ENCODE data around the gene TBCE.
"Not testable (repeated sequence)": the region's sequence is repeated elsewhere in the genome, so short reads cannot be mapped to it uniquely, and the experiment has no call there.

Gene TBCE

GRCh38 chr1:235336903-235337302, 30.3 kb upstream of the TBCE start:
- H3K4me3 Mint-ChIP-seq, result peak overlapping the region; percentile 25
- H3K9me3 Mint-ChIP-seq (ENCODE audit: low read depth), result no peaks in the 10 kb centered on the region
- H3K36me3 Mint-ChIP-seq, result no peaks in the 10 kb centered on the region
- H3K27ac Mint-ChIP-seq, result peak overlapping the region; percentile 73
- H3K4me1 Mint-ChIP-seq (ENCODE audit: low read depth), result peaks cover 34% of the 10 kb centered on the region
- no peaks in the 10 kb centered on the region for H3K27me3 Mint-ChIP-seq

- peaks cover 5% of the 10 kb centered on the region for H3K36me3 Mint-ChIP-seq
- no peak overlapping the region for H3K27ac Mint-ChIP-seq
- no peaks in the 10 kb centered on the region for H3K9me3 Mint-ChIP-seq (ENCODE audit: low read depth)
- H3K4me1 Mint-ChIP-seq (ENCODE audit: low read depth), result peaks cover 24% of the 10 kb centered on the region
- H3K27me3 Mint-ChIP-seq, result no peaks in the 10 kb centered on the region
- no peak overlapping the region for H3K4me3 Mint-ChIP-seq
Measured at GRCh38 chr1:235339746-235340145, 27.5 kb upstream of the TBCE start.

GRCh38 chr1:235341334-235341733, 25.9 kb upstream of the TBCE start:
- H3K27me3 Mint-ChIP-seq, result no peaks in the 10 kb centered on the region
- H3K9me3 Mint-ChIP-seq (ENCODE audit: low read depth), result no peaks in the 10 kb centered on the region
- H3K4me1 Mint-ChIP-seq (ENCODE audit: low read depth), result peaks cover 20% of the 10 kb centered on the region
- H3K27ac Mint-ChIP-seq, result peak overlapping the region; percentile 34
- H3K36me3 Mint-ChIP-seq, result peaks cover 11% of the 10 kb centered on the region
- no peak overlapping the region for H3K4me3 Mint-ChIP-seq

- Mint-ChIP-seq H3K27ac (peak overlapping the region; percentile 16), H3K36me3 (peaks cover 11% of the 10 kb centered on the region), H3K4me1 (ENCODE audit: low read depth) (peaks cover 14% of the 10 kb centered on the region)
Measured at GRCh38 chr1:235342039-235342438, 25.2 kb upstream of the TBCE start.

GRCh38 chr1:235342471-235342870, 24.8 kb upstream of the TBCE start:
- no peak overlapping the region for H3K4me3 Mint-ChIP-seq
- peaks cover 11% of the 10 kb centered on the region for H3K36me3 Mint-ChIP-seq
- H3K4me1 Mint-ChIP-seq (ENCODE audit: low read depth), result peaks cover 11% of the 10 kb centered on the region
- H3K27me3 Mint-ChIP-seq, result no peaks in the 10 kb centered on the region
- H3K9me3 Mint-ChIP-seq (ENCODE audit: low read depth), result no peaks in the 10 kb centered on the region
- peak overlapping the region; percentile 41 for H3K27ac Mint-ChIP-seq

More at GRCh38 chr1:235342039-235342438, 25.2 kb upstream of the TBCE start:
- H3K4me3 Mint-ChIP-seq, result no peak overlapping the region
- no peaks in the 10 kb centered on the region for H3K27me3 Mint-ChIP-seq
- H3K9me3 Mint-ChIP-seq (ENCODE audit: low read depth), result no peaks in the 10 kb centered on the region

GRCh38 chr1:235343726-235344125, 23.5 kb upstream of the TBCE start:
- peaks cover 10% of the 10 kb centered on the region for H3K4me1 Mint-ChIP-seq (ENCODE audit: low read depth)
- H3K27me3 Mint-ChIP-seq, result no peaks in the 10 kb centered on the region
- H3K27ac Mint-ChIP-seq, result peak overlapping the region; percentile 47
- H3K4me3 Mint-ChIP-seq, result no peak overlapping the region
- no peaks in the 10 kb centered on the region for H3K9me3 Mint-ChIP-seq (ENCODE audit: low read depth)
- peaks cover 11% of the 10 kb centered on the region for H3K36me3 Mint-ChIP-seq

GRCh38 chr1:235351441-235351840, 15.8 kb upstream of the TBCE start:
- H3K4me3 Mint-ChIP-seq, result no peak overlapping the region
- no peaks in the 10 kb centered on the region for H3K36me3 Mint-ChIP-seq
- no peaks in the 10 kb centered on the region for H3K4me1 Mint-ChIP-seq (ENCODE audit: low read depth)
- peaks cover 3% of the 10 kb centered on the region for H3K27me3 Mint-ChIP-seq
- no peak overlapping the region for H3K27ac Mint-ChIP-seq
- H3K9me3 Mint-ChIP-seq (ENCODE audit: low read depth), result no peaks in the 10 kb centered on the region

GRCh38 chr1:235351898-235352297, 15.3 kb upstream of the TBCE start:
- H3K27ac Mint-ChIP-seq, result no peak overlapping the region
- peaks cover 3% of the 10 kb centered on the region for H3K27me3 Mint-ChIP-seq
- H3K9me3 Mint-ChIP-seq (ENCODE audit: low read depth), result no peaks in the 10 kb centered on the region

GRCh38 chr1:235357485-235358373, 9.5 kb upstream of the TBCE start:
- Mint-ChIP-seq H3K4me3 (no peak overlapping the region), H3K9me3 (ENCODE audit: low read depth) (no peaks in the 10 kb centered on the region), H3K36me3 (no peaks in the 10 kb centered on the region), H3K27me3 (peaks cover 3% of the 10 kb centered on the region), H3K4me1 (ENCODE audit: low read depth) (no peaks in the 10 kb centered on the region), H3K27ac (no peak overlapping the region)

More at GRCh38 chr1:235351898-235352297, 15.3 kb upstream of the TBCE start:
- no peaks in the 10 kb centered on the region for H3K36me3 Mint-ChIP-seq
- no peak overlapping the region for H3K4me3 Mint-ChIP-seq
- H3K4me1 Mint-ChIP-seq (ENCODE audit: low read depth), result no peaks in the 10 kb centered on the region

GRCh38 chr1:235358899-235359298, 8.3 kb upstream of the TBCE start:
- H3K36me3 Mint-ChIP-seq, result no peaks in the 10 kb centered on the region
- H3K27me3 Mint-ChIP-seq, result peaks cover 3% of the 10 kb centered on the region
- no peaks in the 10 kb centered on the region for H3K9me3 Mint-ChIP-seq (ENCODE audit: low read depth)
- no peak overlapping the region for H3K27ac Mint-ChIP-seq
- no peaks in the 10 kb centered on the region for H3K4me1 Mint-ChIP-seq (ENCODE audit: low read depth)
- no peak overlapping the region for H3K4me3 Mint-ChIP-seq

GRCh38 chr1:235364189-235364588, 3.0 kb upstream of the TBCE start:
- H3K9me3 Mint-ChIP-seq (ENCODE audit: low read depth); H3K36me3 Mint-ChIP-seq; H3K27ac Mint-ChIP-seq; H3K27me3 Mint-ChIP-seq; H3K4me3 Mint-ChIP-seq: not testable (repeated sequence)
- H3K4me1 Mint-ChIP-seq (ENCODE audit: low read depth), result peaks cover 30% of the 10 kb centered on the region

- Mint-ChIP-seq H3K27ac (peak overlapping the region; percentile 95), H3K27me3 (no peaks in the 10 kb centered on the region), H3K9me3 (ENCODE audit: low read depth) (no peaks in the 10 kb centered on the region), H3K36me3 (peaks cover 6% of the 10 kb centered on the region), H3K4me3 (peak overlapping the region; percentile 97), H3K4me1 (ENCODE audit: low read depth) (peaks cover 33% of the 10 kb centered on the region)
Measured at GRCh38 chr1:235366286-235366685, 941 bp upstream of the TBCE start.

GRCh38 chr1:235368428-235368827, 1.2 kb downstream of the TBCE start:
- peaks cover 6% of the 10 kb centered on the region for H3K36me3 Mint-ChIP-seq
- no peaks in the 10 kb centered on the region for H3K9me3 Mint-ChIP-seq (ENCODE audit: low read depth)
- H3K4me3 Mint-ChIP-seq, result peak overlapping the region; percentile 97
- H3K27ac Mint-ChIP-seq, result peak overlapping the region; percentile 95
- H3K27me3 Mint-ChIP-seq, result no peaks in the 10 kb centered on the region
- H3K4me1 Mint-ChIP-seq (ENCODE audit: low read depth), result peaks cover 36% of the 10 kb centered on the region

- H3K27me3 Mint-ChIP-seq, result no peaks in the 10 kb centered on the region
- peak overlapping the region; percentile 1 for H3K27ac Mint-ChIP-seq
- H3K4me1 Mint-ChIP-seq (ENCODE audit: low read depth), result peaks cover 38% of the 10 kb centered on the region
- H3K36me3 Mint-ChIP-seq, result peaks cover 8% of the 10 kb centered on the region
- H3K9me3 Mint-ChIP-seq (ENCODE audit: low read depth), result no peaks in the 10 kb centered on the region
- H3K4me3 Mint-ChIP-seq, result peak overlapping the region; percentile 42
Measured at GRCh38 chr1:235369802-235370201, 2.6 kb downstream of the TBCE start.

GRCh38 chr1:235375919-235376605, 8.8 kb downstream of the TBCE start:
- Mint-ChIP-seq H3K36me3 (peaks cover 7% of the 10 kb centered on the region), H3K4me1 (ENCODE audit: low read depth) (peaks cover 13% of the 10 kb centered on the region), H3K27ac (no peak overlapping the region), H3K4me3 (no peak overlapping the region), H3K27me3 (no peaks in the 10 kb centered on the region), H3K9me3 (ENCODE audit: low read depth) (no peaks in the 10 kb centered on the region)
